Endothelial cell of umbilical vein (primary cell): ENCODE measurements around the gene ERO1A.

Source experiments
- EZH2 ChIP-seq: IDR thresholded peaks from 2 replicates; pipeline ENCODE4 v1.6.1; 2012; ENCODE audit warnings: borderline replicate concordance, low read depth, mild to moderate bottlenecking, moderate library complexity, low read length, inconsistent platforms; ENCODE audit not compliant: severe bottlenecking
- TF ChIP-seq, protein P1 (sequence below), 2 donors: IDR thresholded peaks; 1 replicate in 1 of 2; 2 replicates in 1 of 2; pipeline ENCODE4 v1.5.1; 2011; ENCODE audit warnings: low read length in 2 of 2, mild to moderate bottlenecking in 2 of 2, moderate library complexity in 2 of 2, control low read depth in 1 of 2, inconsistent platforms in 1 of 2, low read depth in 1 of 2; ENCODE audit not compliant: insufficient read depth in 1 of 2; ENCODE audit errors: extremely low read depth in 1 of 2

GRCh38 chr14:52711666-52712065, 16.3 kb upstream of the ERO1A start:
- TF ChIP-seq EZH2, result no peak
- TF ChIP-seq, protein P1, sequence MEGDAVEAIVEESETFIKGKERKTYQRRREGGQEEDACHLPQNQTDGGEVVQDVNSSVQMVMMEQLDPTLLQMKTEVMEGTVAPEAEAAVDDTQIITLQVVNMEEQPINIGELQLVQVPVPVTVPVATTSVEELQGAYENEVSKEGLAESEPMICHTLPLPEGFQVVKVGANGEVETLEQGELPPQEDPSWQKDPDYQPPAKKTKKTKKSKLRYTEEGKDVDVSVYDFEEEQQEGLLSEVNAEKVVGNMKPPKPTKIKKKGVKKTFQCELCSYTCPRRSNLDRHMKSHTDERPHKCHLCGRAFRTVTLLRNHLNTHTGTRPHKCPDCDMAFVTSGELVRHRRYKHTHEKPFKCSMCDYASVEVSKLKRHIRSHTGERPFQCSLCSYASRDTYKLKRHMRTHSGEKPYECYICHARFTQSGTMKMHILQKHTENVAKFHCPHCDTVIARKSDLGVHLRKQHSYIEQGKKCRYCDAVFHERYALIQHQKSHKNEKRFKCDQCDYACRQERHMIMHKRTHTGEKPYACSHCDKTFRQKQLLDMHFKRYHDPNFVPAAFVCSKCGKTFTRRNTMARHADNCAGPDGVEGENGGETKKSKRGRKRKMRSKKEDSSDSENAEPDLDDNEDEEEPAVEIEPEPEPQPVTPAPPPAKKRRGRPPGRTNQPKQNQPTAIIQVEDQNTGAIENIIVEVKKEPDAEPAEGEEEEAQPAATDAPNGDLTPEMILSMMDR (IDR thresholded peaks at IDR 0.05; ENCODE audit: extremely low read depth in 1 of 2, insufficient read depth in 1 of 2, low read depth in 1 of 2, low read length in 2 of 2), result no peak
